ENCODE data around the gene CAMK2A. TPM values are rescaled to one million over a fixed set of nuclear protein-coding genes. Genes with fewer than 3 reads are reported as not detected.

Gene CAMK2A
- total RNA-seq, 1 experiment from 2014 or later, result not detected

DNA sequence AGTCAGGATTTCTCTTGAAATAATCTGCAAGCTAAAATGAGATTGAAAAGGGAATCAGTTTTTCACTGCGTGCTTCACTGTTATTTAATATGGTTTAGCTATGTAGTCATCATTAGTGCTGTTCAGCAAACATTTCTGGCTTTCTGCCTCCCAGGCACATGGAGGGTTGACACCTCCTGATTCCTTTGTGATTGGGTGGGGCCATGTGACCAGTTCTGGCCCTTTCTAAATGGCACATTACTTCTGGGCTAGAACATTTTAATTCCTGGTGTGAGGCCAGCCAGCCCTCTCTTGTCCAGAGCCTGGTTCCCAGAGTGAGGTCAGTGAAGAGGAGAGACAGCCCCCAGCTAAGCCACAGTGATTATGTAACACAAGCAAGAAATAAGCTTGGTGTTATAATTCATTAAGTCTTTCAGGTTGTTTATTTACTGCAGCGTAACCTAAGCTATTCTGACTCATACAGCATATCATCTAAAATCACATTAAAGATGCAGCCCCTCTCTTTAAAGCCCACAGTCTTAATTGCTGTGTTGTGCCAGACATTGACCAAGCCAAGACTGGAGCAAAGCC is 30.6 kb upstream of the CAMK2A start:
- intact Hi-C loops (cut with micrococcal nuclease; ENCODE audit: unreplicated experiment), result no loop called here
- H3K4me3 Mint-ChIP-seq (ENCODE audit: low read depth, unreplicated experiment), result no peak overlapping the region
- H3K4me1 Mint-ChIP-seq (ENCODE audit: low read depth, unreplicated experiment), result peaks cover 66% of the 10 kb centered on the region
- H3K36me3 Mint-ChIP-seq (ENCODE audit: insufficient read depth, unreplicated experiment), result peaks cover 3% of the 10 kb centered on the region
- TF ChIP-seq, protein P1, sequence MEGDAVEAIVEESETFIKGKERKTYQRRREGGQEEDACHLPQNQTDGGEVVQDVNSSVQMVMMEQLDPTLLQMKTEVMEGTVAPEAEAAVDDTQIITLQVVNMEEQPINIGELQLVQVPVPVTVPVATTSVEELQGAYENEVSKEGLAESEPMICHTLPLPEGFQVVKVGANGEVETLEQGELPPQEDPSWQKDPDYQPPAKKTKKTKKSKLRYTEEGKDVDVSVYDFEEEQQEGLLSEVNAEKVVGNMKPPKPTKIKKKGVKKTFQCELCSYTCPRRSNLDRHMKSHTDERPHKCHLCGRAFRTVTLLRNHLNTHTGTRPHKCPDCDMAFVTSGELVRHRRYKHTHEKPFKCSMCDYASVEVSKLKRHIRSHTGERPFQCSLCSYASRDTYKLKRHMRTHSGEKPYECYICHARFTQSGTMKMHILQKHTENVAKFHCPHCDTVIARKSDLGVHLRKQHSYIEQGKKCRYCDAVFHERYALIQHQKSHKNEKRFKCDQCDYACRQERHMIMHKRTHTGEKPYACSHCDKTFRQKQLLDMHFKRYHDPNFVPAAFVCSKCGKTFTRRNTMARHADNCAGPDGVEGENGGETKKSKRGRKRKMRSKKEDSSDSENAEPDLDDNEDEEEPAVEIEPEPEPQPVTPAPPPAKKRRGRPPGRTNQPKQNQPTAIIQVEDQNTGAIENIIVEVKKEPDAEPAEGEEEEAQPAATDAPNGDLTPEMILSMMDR (IDR thresholded peaks at IDR 0.05; ENCODE audit: unreplicated experiment), result no peak
- DNase-seq, result peak; percentile 70
- CTCF ChIA-PET, result interaction anchor here (0.6 to 2.2 kb wide), 2 partner anchors 17 to 28 kb away, joined by 3 to 7 read pairs; partner anchors contain the start of gene ARSI
- peaks cover 6% of the 10 kb centered on the region for H3K9me3 Mint-ChIP-seq (ENCODE audit: low read depth, unreplicated experiment)
- no TSS peak for BruUV-seq (replicated peaks)
- no peaks in the 10 kb centered on the region for H3K27me3 Mint-ChIP-seq (ENCODE audit: unreplicated experiment)
- H3K27ac Mint-ChIP-seq (ENCODE audit: unreplicated experiment), result peak overlapping the region; percentile 53

DNA sequence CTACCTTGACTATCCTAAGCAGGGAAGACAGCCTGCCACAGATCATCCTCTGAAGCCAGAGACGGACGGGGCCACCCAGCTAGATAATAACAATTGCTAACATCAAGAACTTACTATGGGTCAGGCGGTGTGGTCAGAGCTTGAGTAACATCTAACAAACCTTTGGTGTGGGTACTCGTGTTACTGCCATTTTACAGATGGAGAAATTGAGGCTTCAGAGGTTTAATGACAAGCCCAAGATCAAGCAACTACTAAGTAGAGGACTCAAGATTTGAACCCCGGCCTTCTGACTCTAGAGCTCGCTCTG is 29.9 kb upstream of the CAMK2A start:
- H3K36me3 Mint-ChIP-seq (ENCODE audit: insufficient read depth, unreplicated experiment), result peaks cover 3% of the 10 kb centered on the region
- intact Hi-C loops (cut with micrococcal nuclease; ENCODE audit: unreplicated experiment), result no loop called here
- DNase-seq, result no peak
- H3K27ac Mint-ChIP-seq (ENCODE audit: unreplicated experiment), result peak overlapping the region; percentile 36
- no peak overlapping the region for H3K4me3 Mint-ChIP-seq (ENCODE audit: low read depth, unreplicated experiment)
- TF ChIP-seq, protein P1 (IDR thresholded peaks at IDR 0.05; ENCODE audit: unreplicated experiment), result no peak
- peaks cover 6% of the 10 kb centered on the region for H3K9me3 Mint-ChIP-seq (ENCODE audit: low read depth, unreplicated experiment)
- CTCF ChIA-PET, result interaction anchor here (2.2 kb wide), 1 partner anchor 16 kb away, joined by 7 read pairs; the partner anchor contains the start of gene ARSI
- H3K4me1 Mint-ChIP-seq (ENCODE audit: low read depth, unreplicated experiment), result peaks cover 68% of the 10 kb centered on the region
- no TSS peak for BruUV-seq (replicated peaks)
- no peaks in the 10 kb centered on the region for H3K27me3 Mint-ChIP-seq (ENCODE audit: unreplicated experiment)

DNA sequence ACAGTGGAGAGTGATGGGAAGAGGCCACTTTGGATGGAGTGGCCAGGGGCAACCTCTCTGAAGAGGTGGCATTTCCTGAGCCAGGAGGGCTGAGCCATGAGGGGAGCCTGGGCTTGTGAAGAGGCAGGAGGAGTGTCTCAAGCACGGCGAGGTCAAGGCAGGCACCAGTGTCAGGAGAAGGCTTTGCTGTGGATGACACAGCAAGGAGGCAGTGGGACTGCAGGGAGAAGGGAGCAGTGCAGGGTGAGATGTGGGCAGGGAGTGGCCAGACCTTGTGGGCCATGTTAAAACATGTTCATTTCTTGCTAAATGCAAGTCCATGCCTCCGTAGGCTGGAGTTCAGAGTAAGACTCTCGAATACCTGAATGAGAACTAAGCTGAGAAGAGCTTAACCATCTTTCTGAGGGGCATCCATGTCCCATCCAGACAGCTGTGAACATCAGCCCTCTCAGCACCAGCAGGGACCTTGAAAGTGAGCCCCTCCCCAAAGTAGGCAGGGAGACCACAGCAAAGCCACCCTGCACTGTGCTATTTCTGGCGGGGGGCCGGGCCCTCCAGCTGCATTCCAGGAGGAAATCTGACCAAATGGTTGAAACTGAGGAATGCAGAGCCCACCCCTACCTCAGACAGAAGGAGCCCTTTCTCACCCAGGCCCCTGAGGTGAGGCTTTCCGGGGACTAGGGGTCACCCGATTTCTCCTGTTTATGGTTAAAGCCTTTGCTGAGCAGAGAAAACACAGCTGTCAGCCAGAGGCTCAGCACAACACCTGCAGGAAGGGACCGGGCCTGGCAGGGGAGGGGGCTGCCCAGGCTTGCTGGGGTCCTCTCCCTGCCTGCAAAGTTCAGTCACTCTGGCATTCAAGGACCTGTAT is 29.3 kb upstream of the CAMK2A start:
- Mint-ChIP-seq H3K9me3 (ENCODE audit: low read depth, unreplicated experiment) (peaks cover 6% of the 10 kb centered on the region), H3K27me3 (ENCODE audit: unreplicated experiment) (no peaks in the 10 kb centered on the region), H3K4me3 (ENCODE audit: low read depth, unreplicated experiment) (no peak overlapping the region), H3K27ac (ENCODE audit: unreplicated experiment) (peak overlapping the region; percentile 97), H3K36me3 (ENCODE audit: insufficient read depth, unreplicated experiment) (peaks cover 3% of the 10 kb centered on the region), H3K4me1 (ENCODE audit: low read depth, unreplicated experiment) (peaks cover 68% of the 10 kb centered on the region)
- no peak for DNase-seq
- TF ChIP-seq, protein P1 (IDR thresholded peaks at IDR 0.05; ENCODE audit: unreplicated experiment), result no peak
- intact Hi-C loops (cut with micrococcal nuclease; ENCODE audit: unreplicated experiment), result no loop called here
- CTCF ChIA-PET, result interaction anchor here (0.6 kb wide), 1 partner anchor 27 kb away, joined by 3 read pairs; no protein-coding TSS in a partner anchor
- no TSS peak for BruUV-seq (replicated peaks)

DNA sequence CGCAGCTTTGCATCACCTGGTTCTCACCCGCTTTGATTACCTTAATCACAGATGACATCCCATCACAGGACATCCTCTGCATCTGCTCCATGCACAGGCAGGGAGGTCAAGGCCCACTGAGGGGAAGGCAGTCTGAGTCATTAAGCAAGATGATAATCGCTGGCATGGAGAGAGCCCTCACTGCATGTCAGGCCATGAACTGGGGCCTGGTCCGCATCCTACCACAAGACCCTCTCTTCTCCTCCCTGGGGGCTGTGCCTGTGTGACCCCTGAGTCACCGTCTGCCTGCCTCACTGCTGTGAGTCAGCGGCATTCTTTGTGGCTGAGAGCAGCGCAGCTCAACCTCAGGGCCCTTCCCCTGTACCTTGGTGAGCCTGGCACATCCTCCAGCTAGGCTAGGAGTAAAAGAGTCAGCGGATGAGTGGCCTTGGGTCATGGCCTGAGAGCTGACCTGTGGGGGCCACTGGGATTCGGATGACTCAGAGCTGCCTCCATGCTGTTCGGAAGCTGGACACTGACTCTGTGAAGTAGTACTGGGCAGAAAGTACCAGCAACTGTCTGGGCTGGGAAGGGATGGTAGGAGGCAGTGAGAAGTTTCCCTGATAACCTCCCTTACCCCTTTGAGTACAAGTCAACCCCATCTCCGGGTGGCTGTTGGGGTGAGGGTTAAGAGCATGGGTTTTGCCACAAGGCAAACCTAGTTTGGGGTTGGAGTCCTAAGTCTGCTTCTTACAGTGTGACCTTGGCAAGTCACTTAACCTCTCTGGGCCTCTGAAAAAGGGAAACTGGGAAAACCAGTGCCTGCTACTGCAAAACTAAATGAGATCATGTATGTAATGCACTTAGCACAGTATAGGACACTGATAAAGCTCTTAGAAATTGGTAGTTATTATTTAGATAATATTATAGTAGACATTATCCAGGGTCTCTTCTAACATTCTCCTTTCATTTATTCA is 27.8 kb upstream of the CAMK2A start:
- peak overlapping the region; percentile 97 for H3K27ac Mint-ChIP-seq (ENCODE audit: unreplicated experiment)
- peaks cover 6% of the 10 kb centered on the region for H3K9me3 Mint-ChIP-seq (ENCODE audit: low read depth, unreplicated experiment)
- intact Hi-C loops (cut with micrococcal nuclease; ENCODE audit: unreplicated experiment), result no loop called here
- peak overlapping the region; percentile 14 for H3K4me3 Mint-ChIP-seq (ENCODE audit: low read depth, unreplicated experiment)
- CTCF ChIA-PET, result interaction anchor here (0.8 kb wide), 2 partner anchors 9 to 14 kb away, joined by 3 to 4 read pairs; no protein-coding TSS in a partner anchor
- peaks cover 3% of the 10 kb centered on the region for H3K36me3 Mint-ChIP-seq (ENCODE audit: insufficient read depth, unreplicated experiment)
- DNase-seq, result peak; percentile 82
- H3K4me1 Mint-ChIP-seq (ENCODE audit: low read depth, unreplicated experiment), result peaks cover 68% of the 10 kb centered on the region
- BruUV-seq (replicated peaks), result TSS peak; percentile 83
- TF ChIP-seq, protein P1 (IDR thresholded peaks at IDR 0.05; ENCODE audit: unreplicated experiment), result no peak
- H3K27me3 Mint-ChIP-seq (ENCODE audit: unreplicated experiment), result no peaks in the 10 kb centered on the region
